Ishikawa (cell line): Measurements from ENCODE around the gene HOXC10.

Experiments
- CEBPB ChIP-seq: IDR thresholded peaks from 2 replicates; pipeline ENCODE4 v1.6.1; 2012
- CREB1 ChIP-seq: IDR thresholded peaks from 2 replicates; pipeline ENCODE4 v1.6.1; 2012; ENCODE audit warnings: low read depth
- EGR1 ChIP-seq: IDR thresholded peaks from 2 replicates; pipeline ENCODE4 v1.6.1; 2012
- EP300 ChIP-seq: IDR thresholded peaks from 2 replicates; pipeline ENCODE4 v1.6.1; 2012; ENCODE audit warnings: borderline replicate concordance
- FOXM1 ChIP-seq: IDR thresholded peaks from 2 replicates; pipeline ENCODE4 v1.6.1; 2012; ENCODE audit warnings: low read depth, borderline replicate concordance
- MAX ChIP-seq: IDR thresholded peaks from 2 replicates; pipeline ENCODE4 v1.6.1; 2012
- NFIC ChIP-seq: IDR thresholded peaks from 2 replicates; pipeline ENCODE4 v1.6.1; 2012
- RAD21 ChIP-seq: IDR thresholded peaks from 2 replicates; pipeline ENCODE4 v1.6.1; 2012; ENCODE audit warnings: low read depth
- REST ChIP-seq: IDR thresholded peaks from 2 replicates; pipeline ENCODE4 v1.6.1; 2012; ENCODE audit warnings: low read depth, mild to moderate bottlenecking
- TAF1 ChIP-seq: IDR thresholded peaks from 2 replicates; pipeline ENCODE4 v1.6.1; 2012; ENCODE audit warnings: low read depth, mild to moderate bottlenecking
- TCF12 ChIP-seq: IDR thresholded peaks from 2 replicates; pipeline ENCODE4 v1.6.1; 2012; ENCODE audit warnings: low read depth
- TEAD4 ChIP-seq: IDR thresholded peaks from 2 replicates; pipeline ENCODE4 v1.6.1; 2012
- USF1 ChIP-seq: IDR thresholded peaks from 2 replicates; pipeline ENCODE4 v1.6.1; 2012
- YY1 ChIP-seq: IDR thresholded peaks from 2 replicates; pipeline ENCODE4 v1.6.1; 2012; ENCODE audit warnings: low read depth
- ZBTB7A ChIP-seq: IDR thresholded peaks from 2 replicates; pipeline ENCODE4 v1.6.1; 2012; ENCODE audit warnings: low read depth

The HOXC10 gene

GRCh38 chr12:53990311-53991076 lies 5.5 kb downstream of the HOXC10 start:
- TF ChIP-seq CREB1 (no peak), EGR1 (no peak), TCF12 (no peak), TAF1 (no peak), MAX (no peak), CEBPB (no peak), REST (no peak), RAD21 (no peak), TEAD4 (no peak), EP300 (no peak)

- TF ChIP-seq EGR1 (no peak), TCF12 (no peak), MAX (no peak), ZBTB7A (no peak), YY1 (no peak), TEAD4 (no peak), REST (no peak), EP300 (no peak), TAF1 (no peak), NFIC (no peak), CEBPB (no peak), CREB1 (no peak)
Measured at GRCh38 chr12:53991077-53991460, 6.1 kb downstream of the HOXC10 start.

GRCh38 chr12:53992377-53992889 lies 7.5 kb downstream of the HOXC10 start:
- TF ChIP-seq USF1 (no peak), CEBPB (no peak), EGR1 (no peak), CREB1 (no peak), FOXM1 (no peak), TCF12 (no peak)

GRCh38 chr12:53993162-53994008 lies 8.4 kb downstream of the HOXC10 start:
- TF ChIP-seq ZBTB7A (no peak), CREB1 (no peak), NFIC (no peak), REST (no peak), MAX (no peak), EP300 (no peak), CEBPB (no peak), RAD21 (no peak), TEAD4 (no peak), USF1 (no peak)
